Smooth muscle cell of the brain vasculature (primary cell): Measurements from ENCODE around the gene CXCL9.
"Not testable (repeated sequence)": the region's sequence is repeated elsewhere in the genome, so short reads cannot be mapped to it uniquely, and the experiment has no call there.

Experiments
- DNase-seq: peaks from one replicate; pipeline ENCODE4 v3.0.0-alpha.2; 2012; ENCODE audit warnings: low read depth, low spot score

Gene CXCL9

DNA sequence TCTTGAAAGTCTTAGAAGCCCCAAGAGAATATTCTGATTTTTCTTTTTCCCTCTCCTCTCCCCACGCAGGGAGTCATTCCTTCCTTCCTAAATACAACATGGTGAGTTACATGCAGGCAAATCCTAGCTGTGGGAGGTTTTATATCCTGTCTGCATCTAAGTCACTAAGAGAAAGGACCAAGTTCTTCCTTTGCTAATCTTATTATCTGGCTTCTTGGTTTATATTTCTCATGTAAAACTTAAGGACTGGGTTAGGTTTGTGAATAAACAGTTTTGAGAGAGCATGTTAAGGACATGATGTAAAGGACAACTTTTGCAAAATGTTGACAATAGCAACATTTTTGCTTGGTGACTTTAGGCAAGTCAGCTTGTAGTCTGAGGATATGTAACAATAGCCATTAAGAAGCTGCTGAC is 5.1 kb upstream of the CXCL9 start:
- DNase-seq: peak; percentile 17

DNA sequence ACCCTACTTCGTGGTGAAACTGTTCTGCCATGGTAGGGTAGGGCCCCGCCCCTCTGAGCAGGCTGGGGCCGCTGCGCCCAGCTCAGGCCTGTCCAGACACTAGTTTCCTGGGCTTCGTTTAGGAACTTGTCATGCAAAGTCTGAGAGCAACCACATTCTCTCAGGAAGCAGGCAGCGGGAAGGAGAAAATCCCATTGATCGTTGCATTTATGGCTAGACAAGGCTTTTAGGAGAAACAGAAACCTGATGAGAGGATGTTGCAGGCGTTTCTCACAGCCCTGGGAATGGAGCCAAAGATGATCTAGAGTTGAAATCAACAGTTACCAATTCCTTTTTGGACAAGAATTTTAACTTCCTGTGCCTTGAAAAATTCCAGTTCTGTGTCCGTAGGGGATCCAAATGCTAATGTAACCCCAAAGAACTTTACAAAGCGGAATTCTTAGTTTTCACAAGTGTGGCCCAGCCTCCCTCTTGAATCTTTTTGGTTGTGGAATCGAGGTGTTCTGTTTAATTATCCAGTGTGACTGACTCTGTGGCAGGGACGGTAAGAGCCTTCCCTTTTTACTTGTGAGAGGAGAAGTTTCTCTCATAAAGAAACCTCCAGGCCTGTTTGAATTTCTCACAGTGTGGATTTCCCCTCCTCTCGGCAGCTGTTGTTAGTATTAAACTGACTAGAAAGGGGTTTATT is 4.5 kb upstream of the CXCL9 start:
- peak; percentile 55 for DNase-seq

DNA sequence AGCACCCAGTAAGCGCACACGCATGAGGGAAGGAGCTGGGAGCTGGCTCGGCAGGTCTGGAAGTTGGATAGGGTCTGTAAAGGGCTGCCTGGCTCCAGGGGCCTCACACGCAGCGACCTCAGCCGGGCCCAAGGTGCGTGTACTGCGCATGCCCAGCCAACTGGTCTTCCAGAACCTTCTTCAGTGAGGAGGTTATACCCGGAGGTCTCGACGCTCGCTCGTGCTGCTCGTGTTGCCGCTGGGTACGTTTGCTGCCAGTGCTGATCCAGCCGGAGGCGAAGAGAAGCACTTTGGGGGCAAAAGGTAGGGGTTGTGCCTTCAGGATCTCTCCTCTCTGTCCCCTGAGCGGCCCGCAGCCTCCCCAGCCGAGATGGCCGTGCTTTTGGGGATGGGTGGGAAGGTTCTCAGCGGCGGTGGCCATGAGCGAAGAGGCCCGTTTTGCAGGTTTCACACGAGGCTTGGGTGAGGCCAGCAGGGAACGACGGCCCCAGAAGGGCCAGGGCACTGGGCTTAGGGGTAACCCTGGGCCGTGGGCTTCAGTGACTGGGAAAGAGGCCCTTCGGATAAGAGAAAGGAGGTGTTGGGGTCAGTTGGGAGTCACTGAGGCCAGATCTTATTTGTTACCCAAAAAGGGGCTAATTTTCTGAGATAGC is 3.8 kb upstream of the CXCL9 start:
- no peak for DNase-seq

DNA sequence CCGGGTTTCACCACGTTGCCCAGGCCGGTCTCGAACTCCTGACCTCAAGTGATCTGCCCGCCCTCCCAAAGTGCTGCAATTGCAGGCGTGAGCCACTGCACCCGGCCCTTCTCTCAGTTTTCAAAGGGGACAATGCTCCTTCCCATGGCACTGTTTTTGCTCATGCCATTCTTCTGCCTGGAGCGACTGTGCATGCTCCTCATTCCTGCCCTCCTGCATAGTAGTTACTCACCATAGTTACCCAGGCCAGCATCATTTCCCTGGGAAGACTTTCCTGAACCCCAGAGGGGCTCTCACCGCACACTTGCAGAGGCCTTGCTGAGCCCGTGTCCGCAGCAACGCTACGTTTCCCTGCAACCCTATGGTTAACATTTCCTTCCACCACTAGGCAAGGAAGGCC is 3.3 kb upstream of the CXCL9 start:
- DNase-seq: no peak

DNA sequence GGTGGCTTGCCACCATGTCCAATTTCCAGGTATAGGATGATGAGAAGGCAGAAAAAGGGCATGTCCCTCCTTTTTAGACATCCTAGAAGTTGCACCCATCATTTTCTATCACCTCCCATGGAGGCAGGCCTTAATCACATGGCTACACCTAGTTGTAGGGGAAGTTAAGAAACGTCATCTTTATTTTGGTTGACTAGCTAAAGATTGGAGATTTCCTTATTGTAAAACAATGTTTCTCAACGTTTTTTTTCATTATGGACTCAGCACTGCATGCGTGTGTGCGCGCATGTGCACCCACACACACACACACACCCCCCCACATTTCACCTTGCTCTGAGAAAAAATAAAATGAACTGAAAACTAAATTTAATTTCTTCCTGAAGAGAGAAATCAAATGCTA is 2.0 kb upstream of the CXCL9 start:
- no peak for DNase-seq

DNA sequence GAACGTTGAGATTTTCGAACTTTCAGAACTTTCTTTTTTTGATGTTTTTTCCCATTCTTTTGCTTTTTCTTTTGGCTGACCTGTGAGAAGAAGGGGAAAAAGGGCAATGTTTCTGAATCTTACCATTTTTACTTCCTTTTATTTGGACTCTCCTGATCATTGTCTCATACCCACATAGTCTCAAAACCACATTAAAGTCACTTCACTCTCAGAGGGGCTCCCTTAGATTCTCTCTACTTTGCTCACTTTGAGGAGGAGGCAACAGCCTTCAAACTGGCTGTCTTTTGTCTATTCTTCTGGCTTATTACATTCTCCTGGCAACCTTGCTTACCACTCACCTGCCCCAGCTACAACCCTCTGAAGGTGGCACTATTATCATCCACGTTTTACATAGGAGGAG is 3.7 kb downstream of the CXCL9 start:
- no peak for DNase-seq

DNA sequence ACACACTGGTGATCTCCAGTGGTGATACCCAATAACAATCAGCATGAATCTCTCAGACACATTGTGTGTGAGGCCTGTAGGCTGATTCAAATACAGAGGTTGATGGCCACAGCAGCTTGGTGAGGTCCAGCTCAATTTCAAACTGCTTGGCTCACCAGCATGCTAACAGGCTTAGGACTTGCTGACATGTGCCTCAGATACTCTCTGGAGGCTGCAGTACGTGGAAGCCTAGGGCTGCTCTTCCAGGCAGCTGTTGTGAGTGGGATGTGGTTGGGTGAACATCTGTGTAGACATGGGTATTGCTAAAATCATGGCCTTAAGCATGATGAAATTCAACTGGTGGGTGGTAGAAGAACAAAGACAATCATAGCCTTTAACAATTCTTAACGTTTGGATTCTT is 4.3 kb downstream of the CXCL9 start:
- no peak for DNase-seq

DNA sequence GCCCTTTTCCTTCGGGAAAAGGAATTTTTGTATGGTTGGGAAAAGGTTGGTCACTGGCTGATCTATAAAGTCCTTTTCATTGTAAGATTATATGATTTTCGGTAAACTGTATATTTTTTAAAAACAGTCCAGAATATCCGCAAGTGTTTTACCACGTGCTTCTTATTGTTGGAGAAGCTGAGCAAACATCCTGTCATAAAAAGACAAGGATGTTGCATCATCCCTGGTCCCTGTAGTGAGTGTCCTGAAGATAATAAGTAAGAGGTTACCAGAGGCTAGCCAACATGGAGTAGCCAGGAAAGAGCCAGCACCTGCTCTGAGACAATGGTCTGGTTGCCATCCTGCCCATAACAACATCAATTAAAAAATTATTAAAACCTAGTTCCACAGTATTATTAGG is 5.1 kb downstream of the CXCL9 start:
- no peak for DNase-seq

DNA sequence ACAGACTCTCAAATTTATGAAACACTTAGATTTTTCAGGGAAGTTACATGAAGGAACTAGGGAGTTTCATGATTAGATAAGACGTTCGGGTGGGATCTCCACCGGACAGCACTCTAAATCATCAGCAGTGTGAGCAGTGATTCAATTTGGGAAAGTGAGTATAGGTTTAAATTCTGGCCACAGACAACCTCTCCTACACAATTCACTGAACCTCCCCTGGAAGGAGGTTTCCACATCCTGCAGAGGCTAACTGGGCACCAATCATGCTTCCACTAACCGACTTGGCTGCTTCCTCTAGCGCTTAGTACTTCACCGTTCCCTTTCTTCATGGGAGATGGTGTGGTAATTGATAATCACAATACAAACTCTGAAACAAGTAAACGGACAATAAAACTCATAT is 5.6 kb downstream of the CXCL9 start:
- no peak for DNase-seq

DNA sequence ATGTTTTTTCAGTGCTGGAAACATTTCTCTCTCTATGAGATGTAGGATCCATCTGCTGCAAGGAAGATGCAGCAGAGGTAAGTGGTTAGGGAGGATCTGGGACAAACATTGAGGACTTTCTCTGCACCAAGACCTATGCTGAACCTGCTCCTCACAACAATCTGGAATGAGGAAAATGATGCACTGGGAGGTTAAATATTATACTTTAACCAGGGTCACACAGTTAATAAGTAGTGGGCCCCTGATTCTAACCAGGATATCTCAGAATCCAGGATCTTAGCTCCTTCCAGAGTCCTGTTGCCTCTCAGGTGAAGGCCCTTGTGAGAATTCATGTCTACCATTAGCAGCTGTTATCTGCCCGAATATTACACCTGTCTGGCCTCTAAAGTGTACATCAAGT is 7.0 kb downstream of the CXCL9 start:
- DNase-seq: no peak

DNA sequence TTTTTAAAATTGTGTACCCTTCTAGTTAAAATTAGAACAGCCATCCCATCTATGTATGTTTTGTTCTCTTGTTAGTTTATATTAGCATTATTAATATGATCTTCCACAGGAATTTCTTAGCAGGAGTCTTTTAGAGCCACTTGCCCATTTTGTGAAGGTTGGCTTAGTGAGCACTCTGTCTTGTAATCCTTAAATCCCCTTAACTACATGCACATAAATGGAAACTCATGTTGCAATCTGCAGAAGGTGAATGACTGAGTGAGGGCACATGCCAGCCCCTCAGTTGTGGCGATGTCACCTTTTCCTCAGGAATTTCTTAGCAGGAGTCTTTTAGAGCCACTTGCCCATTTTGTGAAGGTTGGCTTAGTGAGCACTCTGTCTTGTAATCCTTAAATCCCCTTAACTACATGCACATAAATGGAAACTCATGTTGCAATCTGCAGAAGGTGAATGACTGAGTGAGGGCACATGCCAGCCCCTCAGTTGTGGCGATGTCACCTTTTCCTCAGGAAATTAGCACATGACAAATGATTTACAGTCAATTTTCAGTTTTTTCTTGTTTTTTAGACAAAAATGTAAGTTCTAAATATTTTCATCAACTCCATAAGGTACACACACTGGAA is 8.7 kb downstream of the CXCL9 start:
- not testable (repeated sequence) for DNase-seq

DNA sequence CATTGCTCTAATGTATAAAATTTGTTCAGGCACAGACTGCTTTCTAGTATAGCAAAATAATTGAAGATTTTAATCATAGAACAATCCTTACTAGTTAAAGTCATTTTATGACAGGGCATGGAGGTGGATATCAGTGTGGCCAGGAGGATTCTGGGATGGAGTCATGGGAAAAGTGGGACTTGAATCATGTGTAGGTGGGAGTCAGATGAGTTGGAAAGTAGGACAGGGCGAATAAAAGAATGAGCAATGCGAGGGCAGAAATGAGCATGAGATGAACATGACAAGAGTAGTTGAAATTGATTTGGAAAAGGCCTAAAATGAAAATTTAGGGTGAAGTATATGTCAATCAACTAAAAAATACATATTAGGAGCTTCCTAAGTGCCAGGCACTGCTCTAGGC is 9.4 kb downstream of the CXCL9 start:
- no peak for DNase-seq

DNA sequence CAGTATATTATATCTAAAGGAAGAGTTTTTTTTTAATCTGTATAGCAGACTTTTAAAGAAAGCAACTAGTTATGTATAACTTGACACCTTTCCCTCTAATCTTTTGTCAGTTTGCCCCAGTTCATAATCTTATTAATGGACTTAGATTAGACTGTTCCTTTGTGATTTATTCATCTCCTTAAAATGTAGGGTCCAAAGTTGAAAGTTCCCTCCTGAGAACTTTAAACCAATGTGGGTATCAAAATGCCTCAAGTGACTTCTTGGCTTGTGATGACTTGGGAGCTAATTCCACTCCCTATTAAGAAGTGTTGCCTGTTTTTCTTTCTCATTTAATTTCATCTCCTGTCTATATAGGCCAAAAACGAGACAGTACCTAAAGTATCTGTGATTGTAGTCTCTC is 10.2 kb downstream of the CXCL9 start:
- DNase-seq: no peak

DNA sequence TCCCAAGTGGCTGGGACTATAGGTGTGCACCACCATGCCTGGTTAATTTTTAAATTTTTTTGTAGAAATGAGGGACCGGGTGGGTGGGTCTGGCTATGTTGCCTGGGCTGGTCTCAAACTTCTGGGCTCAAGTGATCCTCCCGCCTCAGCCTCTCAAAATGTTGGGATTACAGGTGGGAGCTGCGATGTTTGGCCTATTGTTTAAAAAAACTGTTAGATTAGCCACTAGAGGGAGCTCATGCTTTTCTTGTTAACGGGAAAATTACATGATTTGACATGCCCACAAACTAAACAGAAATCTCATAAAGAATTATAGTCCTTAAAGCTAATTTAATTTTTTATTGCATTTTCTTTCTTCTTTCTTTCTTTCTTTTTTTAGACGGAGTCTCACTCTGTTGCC is 11.6 kb downstream of the CXCL9 start:
- DNase-seq: peak; percentile 17

DNA sequence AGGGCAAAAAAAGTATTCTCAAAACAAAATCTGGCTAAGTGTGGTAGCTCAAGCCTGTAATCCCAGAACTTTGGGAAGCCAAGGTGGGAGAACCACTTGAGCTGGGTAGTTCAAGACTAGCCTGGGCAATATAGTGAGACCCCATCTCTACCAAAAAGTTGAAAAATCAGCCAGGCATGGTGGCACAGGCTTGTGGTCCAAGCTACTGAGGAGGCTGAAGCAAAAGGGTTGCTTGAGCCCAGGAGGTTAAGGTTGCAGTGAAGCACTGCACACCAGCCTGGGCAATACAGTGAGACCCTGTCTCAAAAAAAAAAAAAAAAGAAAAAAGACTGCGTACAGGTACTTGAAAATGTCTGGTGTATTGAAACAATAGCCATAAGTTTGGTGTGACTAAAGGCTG is 14.8 kb downstream of the CXCL9 start:
- no peak for DNase-seq

DNA sequence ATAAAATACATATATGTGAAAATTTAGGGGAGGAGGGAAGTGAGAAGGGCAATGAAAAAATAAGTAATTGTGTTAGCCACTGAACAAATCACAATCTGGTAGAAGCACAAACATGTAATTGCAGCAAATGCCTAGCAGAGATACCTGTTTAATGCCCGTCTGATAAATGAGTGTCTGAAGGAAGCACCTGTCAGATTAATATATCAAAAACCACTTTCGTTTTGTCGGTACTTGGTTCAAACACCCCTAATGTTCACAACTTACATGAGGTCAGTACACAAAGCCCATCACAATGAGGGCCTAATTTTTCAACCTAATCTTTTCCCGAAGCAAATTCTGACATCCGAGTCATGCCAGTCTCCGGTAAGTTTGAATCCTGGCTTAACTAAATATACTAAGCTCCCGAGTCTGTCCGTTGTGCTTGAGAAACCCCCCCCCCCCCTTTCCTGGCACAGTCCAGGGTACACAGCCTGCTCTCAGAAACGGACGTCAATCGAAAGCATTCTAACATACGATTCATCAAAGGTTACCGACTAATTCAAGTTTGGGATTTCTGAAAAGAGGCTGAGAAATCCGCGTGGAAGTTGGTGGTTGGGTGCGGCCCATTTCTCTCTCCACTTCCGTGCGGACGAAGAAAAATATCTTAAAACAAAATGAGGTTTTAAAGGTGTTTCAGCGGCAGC is 17.3 kb downstream of the CXCL9 start:
- DNase-seq: no peak

DNA sequence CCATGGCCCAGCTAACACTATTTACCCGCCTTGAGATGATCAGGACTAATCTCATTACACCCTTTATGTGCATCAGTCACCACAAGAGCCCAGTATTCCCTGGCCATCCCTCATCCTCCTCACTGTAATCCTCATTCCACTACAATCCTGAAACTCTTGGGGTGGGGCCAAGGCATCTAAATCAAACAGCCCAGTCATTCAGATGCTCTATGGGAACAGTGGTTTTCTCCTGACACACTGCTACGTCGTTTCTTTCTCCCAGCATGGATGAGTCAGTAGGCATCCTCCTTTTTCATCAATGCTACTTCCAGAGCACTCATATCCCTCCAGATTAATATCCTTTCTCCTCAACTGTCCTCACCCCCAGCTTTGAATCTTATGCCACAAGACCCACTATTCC is 22.2 kb downstream of the CXCL9 start:
- DNase-seq: no peak

DNA sequence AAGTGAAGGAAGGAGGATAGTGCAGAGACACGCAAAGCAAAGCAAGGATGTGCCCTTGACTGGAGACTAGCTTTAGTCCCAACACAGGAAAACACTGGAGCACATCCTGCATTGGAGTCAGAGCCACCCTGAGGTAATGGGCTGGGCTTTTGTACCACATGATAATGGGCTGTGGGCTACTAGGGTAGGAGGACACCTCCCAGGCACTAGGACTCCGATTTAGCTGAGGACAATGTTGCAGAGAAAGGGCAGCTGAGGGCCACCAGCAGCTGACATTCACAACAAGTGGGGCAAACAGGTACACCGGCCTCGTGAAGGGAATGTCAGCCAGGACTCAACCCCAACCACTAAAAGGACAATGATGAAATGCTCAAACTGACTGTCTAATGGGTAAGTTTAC is 26.7 kb downstream of the CXCL9 start:
- no peak for DNase-seq

DNA sequence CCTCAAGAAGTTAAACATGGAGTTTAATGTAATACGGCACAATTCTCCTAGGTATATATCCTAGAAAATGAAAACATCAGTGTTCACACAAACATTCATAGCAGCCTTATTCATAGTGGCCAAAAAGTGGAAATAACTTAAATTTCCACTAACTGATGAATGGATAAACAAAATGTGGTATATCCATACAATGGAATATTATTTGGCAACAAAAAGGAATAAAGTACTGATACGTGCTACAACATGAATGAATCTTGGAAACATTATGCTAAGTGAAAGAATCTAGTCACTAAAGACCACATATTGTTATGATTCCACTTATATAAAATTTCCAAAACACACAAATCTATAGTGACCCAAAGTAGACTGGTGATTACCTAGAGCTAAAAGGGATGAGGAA is 31.1 kb downstream of the CXCL9 start:
- no peak for DNase-seq

DNA sequence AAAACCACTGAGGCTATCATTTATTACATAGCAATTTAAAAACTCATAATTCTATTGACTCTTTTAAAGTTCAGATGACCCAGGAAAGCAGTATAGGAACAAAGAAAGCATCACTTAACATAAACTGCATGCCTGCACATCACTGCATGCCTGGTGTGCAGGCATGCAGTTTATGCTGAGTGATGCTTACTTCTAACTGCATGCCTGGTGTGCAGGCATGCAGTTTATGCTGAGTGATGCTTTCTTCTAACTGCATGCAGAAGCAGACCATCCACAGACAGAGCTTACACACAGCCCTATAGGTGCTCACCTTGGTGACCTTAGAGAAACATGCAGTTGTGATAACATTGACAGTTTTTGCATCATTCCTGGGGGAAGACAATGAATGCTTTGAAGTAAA is 33.5 kb downstream of the CXCL9 start:
- DNase-seq: no peak

DNA sequence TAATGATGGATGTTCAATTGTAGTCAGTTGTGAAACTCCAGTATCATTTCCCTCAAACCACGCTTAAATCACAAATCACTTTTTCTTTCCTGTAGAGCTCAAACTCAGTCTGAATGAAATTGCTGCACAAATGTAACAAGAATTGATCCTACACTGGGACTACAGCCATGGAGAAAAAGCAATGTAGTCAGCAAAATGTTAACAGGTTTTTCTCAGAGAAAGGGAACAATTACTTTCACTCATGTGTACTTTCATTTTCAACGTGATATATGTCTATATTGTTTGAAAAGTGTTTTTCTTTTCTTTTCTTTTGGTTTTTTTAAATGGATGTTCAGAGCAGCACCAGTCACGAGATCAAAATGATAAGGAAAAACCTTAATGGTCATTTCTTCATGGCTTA is 39.2 kb downstream of the CXCL9 start:
- DNase-seq: no peak

DNA sequence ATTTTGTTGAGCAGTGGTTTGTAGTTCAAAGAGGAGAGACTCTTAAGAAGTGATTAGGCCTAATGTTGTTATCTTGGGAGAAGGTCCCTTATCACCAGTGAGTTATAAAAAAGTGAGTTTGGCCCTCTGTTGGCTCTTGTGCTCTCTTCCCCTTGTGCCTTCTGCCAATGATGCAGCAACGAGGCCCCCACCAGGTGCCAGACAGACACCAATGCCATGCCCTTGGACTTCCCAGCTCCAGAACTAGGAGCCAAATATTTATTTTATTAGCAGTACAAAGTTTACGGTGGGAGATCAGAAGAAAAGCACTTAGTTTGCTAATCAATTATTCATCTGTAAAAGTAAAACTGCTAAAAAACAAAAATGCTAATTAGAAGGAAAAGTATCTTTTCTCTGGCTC is 43.8 kb downstream of the CXCL9 start:
- DNase-seq: no peak

DNA sequence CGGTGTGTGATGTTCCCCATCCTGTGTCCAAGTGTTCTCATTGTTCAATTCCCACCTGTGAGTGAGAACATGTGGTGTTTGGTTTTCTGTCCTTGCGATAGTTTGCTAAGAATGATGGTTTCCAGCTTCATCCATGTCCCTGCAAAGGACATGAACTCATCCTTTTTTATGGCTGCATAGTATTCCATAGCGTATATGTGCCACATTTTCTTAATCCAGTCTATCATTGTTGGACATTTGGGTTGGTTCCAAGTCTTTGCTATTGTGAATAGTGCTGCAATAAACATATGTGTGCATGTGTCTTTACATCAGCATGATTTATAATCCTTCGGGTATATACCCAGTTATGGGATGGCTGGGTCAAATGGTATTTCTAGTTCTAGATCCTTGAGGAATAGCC is 45.2 kb downstream of the CXCL9 start:
- DNase-seq: not testable (repeated sequence)
